GM23248 (cell line): Measurements from ENCODE around the gene AK8. TPM values are rescaled to one million over a fixed set of nuclear protein-coding genes. Genes with fewer than 3 reads are reported as not detected.
"Not testable (repeated sequence)": the region's sequence is repeated elsewhere in the genome, so short reads cannot be mapped to it uniquely, and the experiment has no call there.

ENCODE experiments used
- DNase-seq: peaks from one replicate; pipeline ENCODE4 v3.0.0-alpha.2; 2015
- H2AFZ ChIP-seq: fragments of 200-600 bp; sonication (generic); 2 replicates; pipeline ENCODE4 v1.6.1; 2016; ENCODE audit warnings: antibody characterized with exemption
- H3F3A ChIP-seq: fragments of 200-600 bp; sonication (generic); 2 replicates; pipeline ENCODE4 v1.6.1; 2016; ENCODE audit warnings: mild to moderate bottlenecking, antibody characterized with exemption, mixed run types; ENCODE audit not compliant: insufficient read depth
- H3K27ac ChIP-seq: fragments of 200-600 bp; sonication (generic); 2 replicates; pipeline ENCODE4 v1.5.1; 2016; ENCODE audit warnings: mild to moderate bottlenecking
- H3K27me3 ChIP-seq: fragments of 200-600 bp; sonication (generic); replicated peaks from 2 replicates; pipeline ENCODE4 v1.6.1; 2016; ENCODE audit warnings: mild to moderate bottlenecking; ENCODE audit not compliant: insufficient read depth
- H3K36me3 ChIP-seq: fragments of 200-600 bp; sonication (generic); 2 replicates; pipeline ENCODE4 v1.6.1; 2016; ENCODE audit warnings: low read depth, mild to moderate bottlenecking
- H3K4me1 ChIP-seq: fragments of 200-600 bp; sonication (generic); 2 replicates; pipeline ENCODE4 v1.6.1; 2016; ENCODE audit warnings: mild to moderate bottlenecking; ENCODE audit not compliant: insufficient read depth
- H3K4me2 ChIP-seq: fragments of 200-600 bp; sonication (generic); one replicate; pipeline ENCODE4 v1.6.1; 2016; ENCODE audit warnings: mild to moderate bottlenecking; ENCODE audit not compliant: unreplicated experiment
- H3K4me3 ChIP-seq: fragments of 200-600 bp; sonication (generic); 2 replicates; pipeline ENCODE4 v1.5.1; 2016; ENCODE audit warnings: mild to moderate bottlenecking
- H3K79me2 ChIP-seq: fragments of 200-600 bp; sonication (generic); 2 replicates; pipeline ENCODE4 v1.6.1; 2016; ENCODE audit warnings: mild to moderate bottlenecking; ENCODE audit not compliant: insufficient read depth
- H3K9ac ChIP-seq: fragments of 200-600 bp; sonication (generic); 2 replicates; pipeline ENCODE4 v1.6.1; 2016; ENCODE audit warnings: mild to moderate bottlenecking
- H3K9me2 ChIP-seq: fragments of 200-600 bp; sonication (generic); 2 replicates; pipeline ENCODE4 v1.6.1; 2016; ENCODE audit warnings: mixed run types, mild to moderate bottlenecking, moderate library complexity; ENCODE audit not compliant: insufficient read depth
- H3K9me3 ChIP-seq: fragments of 200-600 bp; sonication (generic); one replicate; pipeline ENCODE4 v1.6.1; 2017; ENCODE audit warnings: low read depth
- H4K20me1 ChIP-seq: fragments of 200-600 bp; sonication (generic); 2 replicates; pipeline ENCODE4 v1.6.0; 2016; ENCODE audit not compliant: insufficient read depth
- EZH2 ChIP-seq: fragments of 200-600 bp; sonication (generic); IDR thresholded peaks from 2 replicates; pipeline ENCODE4 v1.6.1; 2018; ENCODE audit warnings: antibody characterized with exemption, mild to moderate bottlenecking; ENCODE audit not compliant: insufficient read depth, poor library complexity, severe bottlenecking
- EZH2phosphoT487 ChIP-seq: fragments of 200-600 bp; sonication (generic); IDR thresholded peaks from 2 replicates; pipeline ENCODE4 v1.6.1; 2018; ENCODE audit warnings: antibody characterized with exemption, moderate library complexity, mild to moderate bottlenecking, low read depth; ENCODE audit not compliant: insufficient read depth
- WGBS, 2 experiments: methylation state at CpG; one replicate each; pipeline ENCODE4 v1.1.6; 2015 to 2017; ENCODE audit warnings: low lambda C conversion rate in 2 of 2, low coverage in 1 of 2; ENCODE audit errors: missing lambda C conversion rate in 2 of 2; 5-methylcytosine and 5-hydroxymethylcytosine counted together
- in situ Hi-C: fragments of 300-500 bp; cut with MboI; formaldehyde crosslinking; loops from 2 replicates; pipeline ENCODE4 v1.15.0; 2020
- polyA plus RNA-seq: library from polyadenylated mRNA; unstranded; fragments of >200 nt; fragmentation: Nextera tagmentation; extraction: Ambion mirVana; gene quantifications from 2 replicates; pipeline ENCODE4 v1.2.1, GENCODE V29; 2016
- total RNA-seq: library from RNA; depleted of rRNA; stranded (reverse); fragments of >200 nt; shearing (Covaris generic); gene quantifications from 2 replicates; pipeline ENCODE4 v1.2.3, GENCODE V29; 2014

Gene AK8
- total and polyA plus RNA-seq, 2 experiments from 2014 or later = 0.32 to 0.89 TPM

DNA sequence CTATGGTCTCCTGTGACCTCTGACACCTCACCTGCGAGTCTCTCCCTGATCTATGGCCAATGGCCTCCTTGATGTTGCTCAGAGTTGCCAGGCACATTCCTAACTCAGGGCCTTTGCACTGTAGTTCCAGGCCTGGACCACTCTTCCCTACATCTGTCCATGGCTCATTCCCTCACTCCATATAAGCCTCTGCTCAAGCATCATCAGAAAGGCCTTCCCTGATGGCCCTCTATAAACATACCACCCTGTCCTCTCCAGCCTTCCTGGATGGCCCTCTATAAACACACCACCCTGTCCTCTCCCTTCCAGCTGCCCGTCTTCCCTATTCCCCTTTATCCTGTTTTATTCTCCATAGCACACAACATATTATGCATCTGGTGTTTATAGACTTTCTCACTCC, 105.0 kb downstream of the AK8 start:
- Histone ChIP-seq H3K9me3 (no peaks in the 10 kb centered on the region), H3K4me1 (no peaks in the 10 kb centered on the region), H3K27me3 (no peaks in the 10 kb centered on the region), H2AFZ (no peak overlapping the region), H3K79me2 (no peaks in the 10 kb centered on the region), H3K9me2 (no peaks in the 10 kb centered on the region), H3K4me2 (no peak overlapping the region), H3K4me3 (no peak overlapping the region), H4K20me1 (no peaks in the 10 kb centered on the region), H3F3A (no peaks in the 10 kb centered on the region), H3K36me3 (no peaks in the 10 kb centered on the region), H3K9ac (no peak overlapping the region), H3K27ac (no peak overlapping the region)
- WGBS, 2 experiments = 94 to 95% methylated on average over 2 of the region's 2 CpGs
- no peak for DNase-seq
- in situ Hi-C loops = no loop called here
- no peak for TF ChIP-seq EZH2
- no peak for TF ChIP-seq EZH2phosphoT487

DNA sequence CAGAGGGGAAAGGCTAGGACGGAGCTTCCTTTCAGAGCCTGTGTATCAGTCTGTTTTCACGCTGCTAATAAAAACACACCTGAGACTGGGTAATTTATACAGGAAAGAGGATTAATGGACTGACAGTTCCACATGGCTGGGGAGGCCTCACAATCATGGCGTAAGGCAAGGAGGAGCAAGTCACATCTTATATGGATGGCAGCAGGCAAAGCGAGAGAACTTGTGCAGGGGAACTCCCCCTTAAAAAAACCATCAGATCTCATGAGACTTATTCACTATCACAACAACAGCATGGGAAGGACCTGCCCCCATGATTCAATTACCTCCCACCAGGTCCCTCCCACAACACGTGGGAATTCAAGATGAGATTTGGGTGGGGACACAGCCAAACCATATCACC, 106.3 kb downstream of the AK8 start:
- in situ Hi-C loops, DNase-seq, H3K9me3 ChIP-seq, H3K9ac ChIP-seq, H3K27ac ChIP-seq, H3K27me3 ChIP-seq, H2AFZ ChIP-seq, H4K20me1 ChIP-seq, H3F3A ChIP-seq, H3K4me1 ChIP-seq, H3K4me2 ChIP-seq, H3K9me2 ChIP-seq, H3K79me2 ChIP-seq, H3K4me3 ChIP-seq, H3K36me3 ChIP-seq: not testable (repeated sequence)
- 96% methylated on average over 5 of the region's 5 CpGs for WGBS, 2 experiments

DNA sequence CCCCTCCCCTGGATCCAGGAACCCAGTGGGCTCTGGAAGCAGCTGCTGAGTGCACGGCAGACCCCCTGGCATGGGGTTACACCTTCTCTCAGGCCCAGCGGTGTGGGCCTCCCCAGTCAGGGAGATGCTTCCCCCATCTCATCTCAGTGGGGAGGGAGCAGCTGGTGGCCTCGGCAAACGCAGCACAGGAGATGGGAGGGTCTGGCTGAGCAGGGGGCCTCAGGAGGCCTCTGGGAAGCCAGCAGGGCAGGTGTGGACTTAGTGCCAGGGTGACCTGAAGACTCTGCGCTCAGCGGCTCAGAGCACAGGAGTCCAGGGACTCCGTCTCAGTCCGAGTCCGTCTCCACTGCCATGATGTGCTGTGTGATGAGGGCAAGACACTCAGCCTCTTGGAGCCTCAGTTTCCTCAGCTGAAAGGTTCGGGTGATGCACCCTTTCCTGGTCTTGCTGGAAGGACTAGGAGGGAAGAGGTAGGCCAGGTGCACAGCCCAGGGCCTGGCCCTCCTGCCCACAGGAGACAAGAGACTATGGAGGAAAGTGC, 107.2 kb downstream of the AK8 start:
- in situ Hi-C loops = no loop called here
- Histone ChIP-seq H3K4me3 (peak overlapping the region; percentile 91), H3F3A (no peaks in the 10 kb centered on the region), H3K27ac (no peak overlapping the region), H3K9me3 (no peaks in the 10 kb centered on the region), H4K20me1 (no peaks in the 10 kb centered on the region), H2AFZ (peak overlapping the region; percentile 97), H3K27me3 (no peaks in the 10 kb centered on the region), H3K4me1 (no peaks in the 10 kb centered on the region), H3K9ac (peak overlapping the region; percentile 95), H3K36me3 (no peaks in the 10 kb centered on the region), H3K9me2 (no peaks in the 10 kb centered on the region), H3K79me2 (no peaks in the 10 kb centered on the region), H3K4me2 (peak overlapping the region; percentile 98)
- TF ChIP-seq EZH2phosphoT487 = no peak
- no peak for TF ChIP-seq EZH2
- 83 to 86% methylated on average over 10 of the region's 10 CpGs for WGBS, 2 experiments
- DNase-seq = no peak

DNA sequence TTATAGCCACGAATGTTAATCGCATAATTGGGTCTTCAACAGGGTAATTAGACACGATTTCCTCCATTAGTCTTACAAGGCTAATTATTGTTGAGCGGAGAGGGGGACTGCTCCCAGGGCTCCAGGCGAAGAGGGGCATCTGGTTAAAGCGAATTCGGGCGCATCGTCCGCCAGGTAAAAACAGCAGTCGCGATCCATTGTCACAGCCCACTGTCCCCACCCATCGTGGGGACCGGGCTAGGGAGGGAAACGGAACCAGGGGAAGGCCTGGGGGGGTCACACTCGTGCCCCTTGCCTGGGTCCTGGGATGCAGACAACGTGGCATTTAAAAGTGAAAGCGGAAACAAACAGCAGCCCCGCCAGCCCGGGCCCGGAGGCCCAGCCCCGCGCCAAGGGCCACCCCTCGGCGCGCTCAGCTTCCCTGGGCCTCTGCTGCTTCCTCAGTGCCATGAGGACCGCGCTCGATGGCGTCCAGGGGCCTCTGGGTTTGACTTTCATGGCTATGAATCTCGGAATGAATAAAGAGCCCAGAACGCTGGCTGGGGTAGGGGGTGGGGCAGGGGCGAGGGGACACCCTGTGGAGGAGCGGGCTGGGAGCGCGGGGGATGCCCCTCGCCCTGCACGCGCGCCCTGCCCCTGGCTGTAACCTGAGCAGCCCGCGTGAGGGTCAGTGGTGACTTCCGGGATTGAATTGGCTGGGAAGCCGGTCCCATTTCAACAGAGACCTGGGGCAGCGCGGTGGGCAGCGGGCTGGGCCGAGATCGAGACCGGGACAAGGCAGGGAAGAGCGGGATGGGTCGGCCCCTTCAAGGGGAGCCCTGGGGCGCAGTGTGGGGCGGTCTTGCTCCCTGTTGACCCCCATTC, 107.9 kb downstream of the AK8 start:
- no peaks in the 10 kb centered on the region for H3K4me1 ChIP-seq
- no peaks in the 10 kb centered on the region for H3K9me3 ChIP-seq
- TF ChIP-seq EZH2 (no peak), EZH2phosphoT487 (no peak)
- H3K9ac ChIP-seq = peak overlapping the region; percentile 95
- no peaks in the 10 kb centered on the region for H3K9me2 ChIP-seq
- no peaks in the 10 kb centered on the region for H4K20me1 ChIP-seq
- 2 to 9% methylated on average over 32 to 54 of the region's 54 CpGs for WGBS, 2 experiments
- H2AFZ ChIP-seq = peak overlapping the region; percentile 97
- in situ Hi-C loops = no loop called here
- H3K79me2 ChIP-seq = no peaks in the 10 kb centered on the region
- no peaks in the 10 kb centered on the region for H3K27me3 ChIP-seq
- H3F3A ChIP-seq = no peaks in the 10 kb centered on the region
- peak; percentile 81 for DNase-seq
- peak overlapping the region; percentile 98 for H3K4me2 ChIP-seq
- peak overlapping the region; percentile 44 for H3K27ac ChIP-seq
- no peaks in the 10 kb centered on the region for H3K36me3 ChIP-seq
- H3K4me3 ChIP-seq = peak overlapping the region; percentile 91
